SK-N-MC (cell line): ENCODE measurements around the gene AHRR.
"Not testable (repeated sequence)": the region's sequence is repeated elsewhere in the genome, so short reads cannot be mapped to it uniquely, and the experiment has no call there.

Experiments
- DNase-seq: peaks from one replicate; pipeline ENCODE4 v3.0.0-alpha.2; 2011; ENCODE audit warnings: low read depth, low spot score
- H3K27ac ChIP-seq: fragments of 200-600 bp; sonication (generic); 2 replicates; pipeline ENCODE4 v1.5.1; 2016; ENCODE audit warnings: mixed run types
- H3K36me3 ChIP-seq: fragments of 200-600 bp; sonication (generic); 2 replicates; pipeline ENCODE4 v1.6.1; 2017; ENCODE audit warnings: antibody characterized with exemption, low read length, mixed read lengths; ENCODE audit not compliant: insufficient read depth
- H3K4me3 ChIP-seq: fragments of 200-600 bp; sonication (generic); 2 replicates; pipeline ENCODE4 v1.5.1; 2016
- H3K9ac ChIP-seq: fragments of 200-600 bp; sonication (generic); 2 replicates; pipeline ENCODE4 v1.8.0; 2017; ENCODE audit warnings: mixed run types, mixed read lengths; ENCODE audit not compliant: insufficient read length
- H3K9me3 ChIP-seq: fragments of 200-600 bp; sonication (generic); 2 replicates; pipeline ENCODE4 v1.6.1; 2017; ENCODE audit warnings: low read depth, mild to moderate bottlenecking, antibody characterized with exemption, low read length, moderate library complexity, mixed read lengths
- EZH2 ChIP-seq: fragments of 200-600 bp; sonication (generic); IDR thresholded peaks from one replicate; pipeline ENCODE4 v1.6.1; 2017; ENCODE audit warnings: antibody characterized with exemption
- FOXP2 ChIP-seq: optimal IDR thresholded peaks from 2 replicates; pipeline ENCODE3; 2011; ENCODE audit warnings: mild to moderate bottlenecking, moderate library complexity; ENCODE audit not compliant: insufficient read depth; ENCODE audit errors: extremely low read length, control extremely low read depth
- POLR2AphosphoS5 ChIP-seq: IDR thresholded peaks from 2 replicates; pipeline ENCODE4 v1.6.1; 2012; ENCODE audit warnings: mild to moderate bottlenecking, low read depth, low read length, borderline replicate concordance

The AHRR gene

DNA sequence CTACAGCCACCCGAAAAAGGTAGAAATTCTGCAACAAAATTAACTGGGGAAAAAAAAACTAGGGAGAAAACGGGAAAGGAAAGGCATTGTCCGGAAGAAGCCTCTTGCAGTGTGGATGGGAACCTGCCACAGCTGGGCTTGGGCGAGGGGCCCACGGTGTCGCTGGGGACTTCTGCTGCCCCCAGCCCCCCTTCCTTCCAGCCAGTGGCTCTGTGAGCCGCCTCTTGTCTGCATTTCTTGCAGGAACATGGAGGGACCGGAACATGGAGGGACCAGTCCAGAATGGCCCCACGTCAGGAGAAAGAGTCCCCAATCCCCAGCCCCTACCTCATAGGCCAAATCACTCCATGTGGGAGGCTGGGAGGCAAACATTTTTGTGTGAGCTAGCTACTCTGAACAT lies 84.5 kb downstream of the AHRR start:
- TF ChIP-seq FOXP2 (no peak), EZH2 (no peak), POLR2AphosphoS5 (no peak)
- H3K9ac ChIP-seq, result no peak overlapping the region
- H3K4me3 ChIP-seq, result no peak overlapping the region
- H3K9me3 ChIP-seq, result no peaks in the 10 kb centered on the region
- H3K36me3 ChIP-seq, result peaks cover 16% of the 10 kb centered on the region; the same call in 1 of the 2 replicates
- DNase-seq, result no peak
- H3K27ac ChIP-seq, result peak overlapping the region; percentile 46

DNA sequence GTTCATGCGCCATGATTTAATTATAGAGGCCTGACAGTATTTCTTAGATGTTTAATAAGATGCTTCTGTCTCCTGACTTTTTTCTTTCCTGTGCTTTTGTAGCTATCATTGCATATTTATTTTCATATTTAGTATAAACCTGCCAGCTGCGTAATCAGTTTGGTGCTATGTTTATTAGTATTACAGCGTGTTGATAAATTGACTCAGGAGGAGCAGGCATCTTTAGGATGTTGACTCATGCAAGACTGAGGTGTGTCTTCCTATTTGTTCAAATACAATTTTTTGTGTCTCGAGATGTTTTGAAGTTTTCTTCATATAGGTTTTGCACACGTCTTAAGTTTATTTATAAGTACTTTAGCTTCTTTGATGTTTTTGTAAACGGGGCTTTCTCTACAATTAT lies 85.5 kb downstream of the AHRR start:
- no peak overlapping the region for H3K4me3 ChIP-seq
- H3K36me3 ChIP-seq, result peaks cover 12% of the 10 kb centered on the region; the same call in 1 of the 2 replicates
- H3K9me3 ChIP-seq, result no peaks in the 10 kb centered on the region
- no peak for DNase-seq
- no peak for TF ChIP-seq POLR2AphosphoS5
- no peak for TF ChIP-seq FOXP2
- TF ChIP-seq EZH2, result no peak
- no peak overlapping the region for H3K9ac ChIP-seq
- peak overlapping the region; percentile 46; the same call in 1 of the 2 replicates for H3K27ac ChIP-seq

DNA sequence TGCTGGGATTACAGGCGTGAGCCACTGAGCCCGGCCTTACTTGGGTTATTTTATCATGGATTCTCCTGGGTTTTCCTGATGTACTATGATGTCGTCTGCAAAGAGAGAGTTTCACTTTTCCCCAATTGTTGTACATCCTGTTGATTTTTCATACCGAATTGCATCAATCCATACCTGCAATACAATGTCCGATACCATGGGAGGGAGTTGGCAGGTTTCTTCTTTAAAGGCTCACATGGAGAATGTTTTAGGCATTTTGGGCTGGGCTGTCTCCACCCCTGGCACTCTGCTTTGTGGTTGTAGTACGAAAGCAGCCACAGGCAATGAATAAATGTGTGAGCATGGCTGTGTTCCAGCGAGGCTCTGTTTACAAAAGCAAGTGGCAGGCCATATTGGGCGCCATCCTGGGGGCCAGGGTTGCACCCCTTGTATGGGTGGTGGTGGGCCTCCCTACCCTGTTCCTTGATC lies 86.3 kb downstream of the AHRR start:
- no peak for DNase-seq
- Histone ChIP-seq H3K9ac (no peak overlapping the region), H3K9me3 (no peaks in the 10 kb centered on the region), H3K27ac (0 out of 2 replicates have a peak overlapping the region, but pooled peaks have one; percentile 19), H3K36me3 (peaks cover 16% of the 10 kb centered on the region; the same call in 1 of the 2 replicates), H3K4me3 (no peak overlapping the region)
- TF ChIP-seq POLR2AphosphoS5 (no peak), FOXP2 (peak; percentile 62), EZH2 (no peak)

DNA sequence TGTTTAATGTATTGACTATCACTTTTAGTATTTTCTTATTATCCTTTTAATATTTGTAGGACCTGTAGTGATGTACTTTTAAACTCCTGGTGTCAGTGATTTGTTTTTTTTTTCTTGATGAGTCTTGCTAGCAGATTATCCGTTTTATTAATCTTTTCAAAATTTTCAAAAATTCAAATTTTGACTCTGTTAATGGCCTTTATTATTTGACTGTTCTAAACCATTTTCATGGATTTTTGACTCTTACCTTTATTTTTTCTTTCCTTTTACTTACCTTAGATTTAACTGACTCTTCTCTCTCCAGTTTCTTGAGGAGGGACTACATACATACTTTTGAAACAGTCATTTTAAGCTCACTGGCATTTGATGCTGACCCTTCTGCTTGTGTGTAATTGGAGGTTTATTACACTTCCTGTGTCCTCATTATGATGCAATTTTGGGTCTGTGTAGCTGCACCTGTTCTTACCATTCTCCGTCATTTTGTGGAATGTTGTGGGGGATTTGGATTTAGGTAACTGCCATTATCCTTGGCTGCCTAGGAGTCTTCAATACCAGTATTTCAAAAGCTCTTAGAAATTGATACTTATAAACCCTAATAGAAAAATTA lies 89.5 kb downstream of the AHRR start:
- DNase-seq, result no peak
- Histone ChIP-seq H3K27ac (0 out of 2 replicates have a peak overlapping the region, but pooled peaks have one; percentile 37), H3K4me3 (no peak overlapping the region), H3K9ac (no peak overlapping the region), H3K9me3 (no peaks in the 10 kb centered on the region), H3K36me3 (peaks cover 16% of the 10 kb centered on the region; the same call in 1 of the 2 replicates)
- TF ChIP-seq EZH2 (no peak), FOXP2 (no peak), POLR2AphosphoS5 (no peak)

DNA sequence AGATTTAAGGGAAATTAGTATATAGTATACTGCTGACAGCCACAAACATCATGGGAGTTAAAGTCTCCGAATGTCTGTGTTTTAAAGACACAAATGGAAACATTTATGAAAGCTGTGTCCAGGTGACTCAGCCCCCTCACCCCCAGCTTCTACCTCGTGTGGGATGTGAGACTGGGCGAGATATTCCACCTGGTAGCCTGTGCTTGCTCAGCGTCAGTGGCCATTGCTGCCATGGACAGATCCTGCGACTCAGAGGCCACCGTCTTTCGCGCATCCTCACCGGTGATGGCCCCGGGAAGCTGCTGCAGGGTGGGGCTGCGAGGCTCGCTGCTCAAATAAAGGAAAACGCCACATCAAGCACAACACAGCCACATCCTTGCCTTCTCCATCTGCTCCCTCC lies 90.2 kb downstream of the AHRR start:
- TF ChIP-seq EZH2, result no peak
- TF ChIP-seq POLR2AphosphoS5, result no peak
- TF ChIP-seq FOXP2, result no peak
- Histone ChIP-seq H3K4me3 (no peak overlapping the region), H3K36me3 (peaks cover 16% of the 10 kb centered on the region; the same call in 1 of the 2 replicates), H3K9ac (no peak overlapping the region), H3K27ac (peak overlapping the region; percentile 37), H3K9me3 (no peaks in the 10 kb centered on the region)
- DNase-seq, result no peak

DNA sequence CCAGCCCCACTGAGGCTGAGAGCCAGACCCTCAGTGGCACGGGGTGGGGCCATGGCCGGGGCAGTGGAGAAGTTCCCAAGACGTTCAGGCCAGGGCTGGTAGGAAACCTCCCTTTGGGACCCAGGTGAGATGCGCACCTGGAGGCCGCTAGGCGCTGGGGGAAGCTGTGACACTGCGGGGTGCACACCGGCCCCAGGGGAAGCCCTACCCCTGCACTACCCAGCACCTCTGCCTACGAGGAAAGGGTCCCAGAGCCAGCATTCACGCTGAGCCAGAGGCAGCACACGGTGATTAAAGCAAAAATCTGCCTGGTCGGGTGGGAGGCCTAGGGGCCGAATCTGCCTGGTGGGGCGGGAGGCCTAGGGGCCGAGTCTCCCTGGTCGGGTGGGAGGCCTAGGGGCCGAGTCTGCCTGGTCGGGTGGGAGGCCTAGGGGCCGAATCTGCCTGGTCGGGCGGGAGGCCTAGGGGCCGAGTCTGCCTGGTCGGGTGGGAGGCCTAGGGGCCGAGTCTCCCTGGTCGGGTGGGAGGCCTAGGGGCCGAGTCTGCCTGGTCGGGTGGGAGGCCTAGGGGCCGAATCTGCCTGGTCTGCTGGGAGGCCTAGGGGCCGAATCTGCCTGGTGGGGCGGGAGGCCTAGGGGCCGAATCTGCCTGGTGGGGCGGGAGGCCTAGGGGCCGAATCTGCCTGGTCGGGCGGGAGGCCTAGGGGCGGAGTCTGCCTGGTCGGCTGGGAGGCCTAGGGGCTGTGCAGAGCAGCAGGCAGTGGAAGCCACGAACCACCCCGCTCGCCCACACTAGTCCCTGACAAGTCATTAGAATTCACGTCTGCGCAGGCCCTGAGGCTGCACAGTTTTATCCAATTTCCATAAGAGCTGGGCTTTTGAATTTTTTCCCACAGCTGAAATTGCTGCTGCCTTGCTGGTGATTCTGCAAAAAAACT lies 93.7 kb downstream of the AHRR start:
- peak overlapping the region; percentile 98 for H3K27ac ChIP-seq
- H3K4me3 ChIP-seq, result peak overlapping the region; percentile 42
- H3K9ac ChIP-seq, result peak overlapping the region; percentile 72
- peak; percentile 84 for DNase-seq
- not testable (repeated sequence) for H3K9me3 ChIP-seq
- H3K36me3 ChIP-seq, result peaks cover 13% of the 10 kb centered on the region; the same call in 1 of the 2 replicates

DNA sequence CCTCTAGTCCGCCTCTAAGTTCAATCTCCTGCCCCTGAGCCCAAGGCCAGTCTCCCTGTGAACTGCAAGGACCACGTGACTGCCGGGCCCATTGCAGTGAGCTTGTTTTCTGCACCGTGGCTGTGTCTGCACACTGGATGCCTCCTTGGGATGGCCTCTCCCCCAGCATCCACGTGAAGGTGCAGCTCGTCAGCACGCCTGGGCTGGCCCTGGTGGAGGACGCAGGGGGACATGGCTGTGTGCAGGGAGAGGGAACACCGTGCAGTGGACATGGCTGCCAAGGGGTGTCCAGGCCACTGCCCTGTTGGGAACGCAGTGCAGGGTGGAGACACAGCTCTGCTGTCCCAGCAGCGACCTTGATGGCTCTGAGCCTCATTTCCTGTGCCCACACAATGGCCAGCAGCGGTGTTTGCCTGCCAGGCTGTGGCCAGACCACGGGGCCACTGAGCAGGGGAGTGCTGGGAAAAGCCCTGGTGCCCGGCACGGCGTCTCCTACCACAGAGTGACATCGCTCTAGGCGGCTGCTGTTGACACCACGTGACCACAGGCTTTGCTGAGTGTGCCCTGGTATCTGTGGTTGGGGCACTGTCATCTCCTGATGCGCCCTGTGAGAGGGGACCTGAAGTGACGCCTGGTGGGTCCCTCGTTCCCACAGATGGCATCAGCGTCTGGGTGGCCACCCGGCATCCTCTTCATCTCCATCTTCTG lies 94.6 kb downstream of the AHRR start:
- TF ChIP-seq POLR2AphosphoS5 (no peak), FOXP2 (no peak), EZH2 (no peak)

DNA sequence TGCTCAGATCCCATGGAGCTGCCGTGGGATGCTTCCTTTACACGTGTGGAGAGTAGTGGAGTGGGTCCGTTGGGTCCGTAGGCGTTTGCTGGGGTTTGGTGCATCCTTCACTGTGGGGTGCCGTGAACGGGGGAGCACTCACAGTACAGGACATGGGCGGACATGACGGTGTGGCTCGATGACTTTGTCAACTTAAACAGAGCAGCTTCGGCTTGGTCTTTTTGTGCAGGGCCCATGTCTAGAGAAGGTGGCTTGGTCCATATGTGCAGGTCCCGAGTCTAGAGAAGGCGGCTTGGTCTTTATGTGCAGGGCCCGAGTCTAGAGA lies 95.1 kb downstream of the AHRR start:
- no peak for DNase-seq
- H3K4me3 ChIP-seq, result no peak overlapping the region
- H3K36me3 ChIP-seq, result peaks cover 15% of the 10 kb centered on the region; the same call in 1 of the 2 replicates
- TF ChIP-seq EZH2 (no peak), POLR2AphosphoS5 (no peak), FOXP2 (no peak)
- H3K9ac ChIP-seq, result no peak overlapping the region
- H3K9me3 ChIP-seq, result no peaks in the 10 kb centered on the region
- H3K27ac ChIP-seq, result peak overlapping the region; percentile 98

More for the DNA sequence above, 94.6 kb downstream of the AHRR start:
- no peak for DNase-seq
- H3K27ac ChIP-seq, result peak overlapping the region; percentile 98
- no peak overlapping the region for H3K9ac ChIP-seq
- peaks cover 15% of the 10 kb centered on the region; the same call in 1 of the 2 replicates for H3K36me3 ChIP-seq
- peak overlapping the region; percentile 42 for H3K4me3 ChIP-seq
- H3K9me3 ChIP-seq, result no peaks in the 10 kb centered on the region
